ENCODE data around the gene XXYLT1. TPM values are rescaled to one million over a fixed set of nuclear protein-coding genes. Genes with fewer than 3 reads are reported as not detected.

Gene XXYLT1
- total RNA-seq, 1 experiment from 2014 or later = 10.9 TPM

DNA sequence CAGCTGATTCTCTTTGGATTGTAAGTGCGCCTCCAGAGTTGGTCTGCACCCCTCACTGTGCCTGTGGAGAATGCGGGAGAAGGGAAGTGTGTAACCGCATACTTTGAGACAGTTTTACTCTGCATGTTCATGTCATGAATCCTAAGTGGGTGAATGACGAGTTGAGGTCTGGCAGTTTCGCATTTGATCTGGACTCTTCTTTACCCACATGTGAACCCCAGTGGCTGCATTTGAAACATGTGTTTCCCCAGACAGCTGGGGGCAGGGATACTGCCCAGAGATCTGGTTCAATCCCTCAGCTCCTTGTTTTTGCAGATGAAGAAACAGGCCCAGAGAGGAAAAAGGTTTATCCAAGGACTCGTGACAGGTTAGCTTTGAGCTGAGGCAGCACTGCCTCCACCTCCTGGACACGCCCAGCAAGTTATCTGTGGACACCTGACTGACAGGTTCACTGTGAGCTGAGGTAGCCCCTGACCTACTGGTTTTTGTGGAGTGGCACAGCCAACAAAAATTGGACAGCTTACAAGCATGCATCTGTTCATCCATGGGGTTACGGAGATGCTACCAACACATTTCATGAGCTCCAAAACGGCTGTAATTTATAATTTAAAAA lies 207.3 kb downstream of the XXYLT1 start:
- intact Hi-C loops (cut with micrococcal nuclease) = no loop called here
- no TSS peak for BruUV-seq (replicated peaks)
- H3K9ac ChIP-seq (ENCODE audit: low read length) = no peak overlapping the region
- TF ChIP-seq ZFX (IDR thresholded peaks at IDR 0.05) (no peak), EZH2 (IDR thresholded peaks at IDR 0.05) (no peak), RAD21 (IDR thresholded peaks at IDR 0.05; ENCODE audit: low read depth) (0 out of 2 replicates have a peak, but pooled peaks have one; percentile 14)
- TF ChIP-seq, protein P1, sequence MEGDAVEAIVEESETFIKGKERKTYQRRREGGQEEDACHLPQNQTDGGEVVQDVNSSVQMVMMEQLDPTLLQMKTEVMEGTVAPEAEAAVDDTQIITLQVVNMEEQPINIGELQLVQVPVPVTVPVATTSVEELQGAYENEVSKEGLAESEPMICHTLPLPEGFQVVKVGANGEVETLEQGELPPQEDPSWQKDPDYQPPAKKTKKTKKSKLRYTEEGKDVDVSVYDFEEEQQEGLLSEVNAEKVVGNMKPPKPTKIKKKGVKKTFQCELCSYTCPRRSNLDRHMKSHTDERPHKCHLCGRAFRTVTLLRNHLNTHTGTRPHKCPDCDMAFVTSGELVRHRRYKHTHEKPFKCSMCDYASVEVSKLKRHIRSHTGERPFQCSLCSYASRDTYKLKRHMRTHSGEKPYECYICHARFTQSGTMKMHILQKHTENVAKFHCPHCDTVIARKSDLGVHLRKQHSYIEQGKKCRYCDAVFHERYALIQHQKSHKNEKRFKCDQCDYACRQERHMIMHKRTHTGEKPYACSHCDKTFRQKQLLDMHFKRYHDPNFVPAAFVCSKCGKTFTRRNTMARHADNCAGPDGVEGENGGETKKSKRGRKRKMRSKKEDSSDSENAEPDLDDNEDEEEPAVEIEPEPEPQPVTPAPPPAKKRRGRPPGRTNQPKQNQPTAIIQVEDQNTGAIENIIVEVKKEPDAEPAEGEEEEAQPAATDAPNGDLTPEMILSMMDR (IDR thresholded peaks at IDR 0.05 in 2 of 3, conservative IDR thresholded peaks at IDR 0.05 in 1 of 3; ENCODE audit: borderline replicate concordance in 1 of 3, insufficient read depth in 1 of 3, low read depth in 2 of 3, low read length in 2 of 3) = no peak
- H3K27ac ChIP-seq (ENCODE audit: low read depth, low read length) = no peak overlapping the region
- H2AFZ ChIP-seq (ENCODE audit: low read depth, low read length, poor library complexity, severe bottlenecking) = no peak overlapping the region
- H3K79me2 ChIP-seq (ENCODE audit: insufficient read depth, low read length) = no peaks in the 10 kb centered on the region
- RAD21 ChIA-PET (ENCODE audit: low non-redundant PET in 1 of 2, low total read pairs in 2 of 2, uncharacterized antibody in 2 of 2, unreplicated experiment in 2 of 2) = interaction anchor here in 1 of 2 experiments (1.1 kb wide), 1 partner anchor 381 kb away, joined by 3 read pairs; no protein-coding TSS in a partner anchor
- POLR2A ChIA-PET = no interaction called here
- no peak overlapping the region for H3K4me2 ChIP-seq (ENCODE audit: low read length)
- H3K9me3 ChIP-seq (ENCODE audit: control insufficient read depth in 1 of 2, insufficient read depth in 1 of 2, low read depth in 1 of 2, low read length in 2 of 2) = no peaks in the 10 kb centered on the region
- H3K9me2 ChIP-seq (ENCODE audit: insufficient read depth) = no peaks in the 10 kb centered on the region
- H3K27me3 ChIP-seq (ENCODE audit: insufficient read depth, low read length) = no peaks in the 10 kb centered on the region
- H4K20me1 ChIP-seq (ENCODE audit: insufficient read depth) = no peaks in the 10 kb centered on the region
- no peak overlapping the region for H3K4me3 ChIP-seq (replicated peaks in 1 of 2; ENCODE audit: low read depth in 1 of 2, low read length in 2 of 2)
- CTCF ChIA-PET = interaction anchor here (1.0 to 2.8 kb wide), 2 partner anchors 55 to 381 kb away, joined by 4 to 9 read pairs; no protein-coding TSS in a partner anchor
- no peaks in the 10 kb centered on the region for H3K36me3 ChIP-seq (ENCODE audit: control insufficient read depth in 1 of 2, insufficient read depth in 2 of 2, low read length in 2 of 2)
- H3K4me1 ChIP-seq (ENCODE audit: control insufficient read depth in 1 of 2, insufficient read depth in 2 of 2, low read length in 2 of 2) = no peaks in the 10 kb centered on the region
- DNase-seq (ENCODE audit: low read depth, low spot score) = no peak
- ATAC-seq = no peak

DNA sequence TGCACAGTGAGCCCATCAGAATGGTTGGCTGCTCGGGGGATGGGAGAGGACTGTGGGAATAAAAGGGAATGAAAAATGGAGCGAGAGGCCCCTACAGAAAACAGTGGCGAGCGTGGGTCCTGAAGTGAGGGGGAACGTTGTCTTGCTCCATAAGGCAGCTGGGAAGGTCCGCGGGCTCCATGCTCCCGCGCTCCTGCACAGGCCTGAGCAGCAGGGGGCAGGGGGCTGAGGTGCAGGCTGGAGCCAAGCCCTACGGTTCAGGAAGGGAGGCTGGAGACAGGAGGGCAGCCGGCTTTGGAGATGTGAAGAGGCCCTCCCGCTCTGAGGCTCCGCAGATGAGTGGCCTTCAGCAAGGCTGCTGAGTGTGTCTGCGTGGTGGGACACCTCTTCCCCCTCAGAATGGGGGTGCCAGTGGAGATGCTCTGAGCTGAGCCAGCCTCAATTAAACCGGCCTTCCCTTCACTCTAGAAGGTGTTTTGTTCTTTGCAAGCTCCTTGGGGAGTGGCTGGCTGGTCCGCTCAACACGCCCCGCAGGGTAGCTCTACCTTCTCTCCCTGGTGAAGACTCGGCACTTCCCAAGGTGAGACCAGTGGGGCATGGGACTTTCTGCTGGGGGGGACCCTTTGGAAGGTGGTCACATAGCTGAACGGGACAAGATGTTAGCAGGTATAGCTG lies 208.0 kb downstream of the XXYLT1 start:
- H3K9me2 ChIP-seq (ENCODE audit: insufficient read depth) = no peaks in the 10 kb centered on the region
- H3K4me3 ChIP-seq (replicated peaks in 1 of 2; ENCODE audit: low read depth in 1 of 2, low read length in 2 of 2) = no peak overlapping the region
- H2AFZ ChIP-seq (ENCODE audit: low read depth, low read length, poor library complexity, severe bottlenecking) = no peak overlapping the region
- no peaks in the 10 kb centered on the region for H3K27me3 ChIP-seq (ENCODE audit: insufficient read depth, low read length)
- no peaks in the 10 kb centered on the region for H3K9me3 ChIP-seq (ENCODE audit: control insufficient read depth in 1 of 2, insufficient read depth in 1 of 2, low read depth in 1 of 2, low read length in 2 of 2)
- H3K4me2 ChIP-seq (ENCODE audit: low read length) = no peak overlapping the region
- RAD21 ChIA-PET (ENCODE audit: low non-redundant PET in 1 of 2, low total read pairs in 2 of 2, uncharacterized antibody in 2 of 2, unreplicated experiment in 2 of 2) = interaction anchor here in 1 of 2 experiments (1.1 kb wide), 1 partner anchor 380 kb away, joined by 3 read pairs; no protein-coding TSS in a partner anchor
- no peak overlapping the region for H3K27ac ChIP-seq (ENCODE audit: low read depth, low read length)
- intact Hi-C loops (cut with micrococcal nuclease) = no loop called here
- DNase-seq (ENCODE audit: low read depth, low spot score) (no peak), ATAC-seq (no peak)
- CTCF ChIA-PET = interaction anchor here (1.0 to 2.8 kb wide), 2 partner anchors 56 to 380 kb away, joined by 4 to 9 read pairs; no protein-coding TSS in a partner anchor
- TF ChIP-seq EGR1 (IDR thresholded peaks at IDR 0.05; ENCODE audit: low read depth) (no peak), ELF1 (IDR thresholded peaks at IDR 0.05; ENCODE audit: borderline replicate concordance, low read depth) (no peak)
- POLR2A ChIA-PET = no interaction called here
- no peaks in the 10 kb centered on the region for H3K36me3 ChIP-seq (ENCODE audit: control insufficient read depth in 1 of 2, insufficient read depth in 2 of 2, low read length in 2 of 2)
- H3K9ac ChIP-seq (ENCODE audit: low read length) = no peak overlapping the region
- no peaks in the 10 kb centered on the region for H3K79me2 ChIP-seq (ENCODE audit: insufficient read depth, low read length)
- BruUV-seq (replicated peaks) = no TSS peak
- H4K20me1 ChIP-seq (ENCODE audit: insufficient read depth) = no peaks in the 10 kb centered on the region
- no peaks in the 10 kb centered on the region for H3K4me1 ChIP-seq (ENCODE audit: control insufficient read depth in 1 of 2, insufficient read depth in 2 of 2, low read length in 2 of 2)

All from HCT116 (cell line).